ENCODE results near the gene CUX1.

The CUX1 gene

GRCh38 chr7:102255916-102256315 is 438.5 kb downstream of the CUX1 start:
- DNase-seq (ENCODE audit: low read depth in 2 of 2) = no peak
- no peak overlapping the region for H3K4me3 ChIP-seq (replicated peaks in 1 of 2; ENCODE audit: low read depth in 2 of 2, low read length in 2 of 2)
- TF ChIP-seq, protein P1, sequence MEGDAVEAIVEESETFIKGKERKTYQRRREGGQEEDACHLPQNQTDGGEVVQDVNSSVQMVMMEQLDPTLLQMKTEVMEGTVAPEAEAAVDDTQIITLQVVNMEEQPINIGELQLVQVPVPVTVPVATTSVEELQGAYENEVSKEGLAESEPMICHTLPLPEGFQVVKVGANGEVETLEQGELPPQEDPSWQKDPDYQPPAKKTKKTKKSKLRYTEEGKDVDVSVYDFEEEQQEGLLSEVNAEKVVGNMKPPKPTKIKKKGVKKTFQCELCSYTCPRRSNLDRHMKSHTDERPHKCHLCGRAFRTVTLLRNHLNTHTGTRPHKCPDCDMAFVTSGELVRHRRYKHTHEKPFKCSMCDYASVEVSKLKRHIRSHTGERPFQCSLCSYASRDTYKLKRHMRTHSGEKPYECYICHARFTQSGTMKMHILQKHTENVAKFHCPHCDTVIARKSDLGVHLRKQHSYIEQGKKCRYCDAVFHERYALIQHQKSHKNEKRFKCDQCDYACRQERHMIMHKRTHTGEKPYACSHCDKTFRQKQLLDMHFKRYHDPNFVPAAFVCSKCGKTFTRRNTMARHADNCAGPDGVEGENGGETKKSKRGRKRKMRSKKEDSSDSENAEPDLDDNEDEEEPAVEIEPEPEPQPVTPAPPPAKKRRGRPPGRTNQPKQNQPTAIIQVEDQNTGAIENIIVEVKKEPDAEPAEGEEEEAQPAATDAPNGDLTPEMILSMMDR (IDR thresholded peaks at IDR 0.05; ENCODE audit: low read depth, low read length) = no peak

- TF ChIP-seq, protein P1 (IDR thresholded peaks at IDR 0.05; ENCODE audit: low read depth, low read length) = no peak
- H3K4me3 ChIP-seq (replicated peaks in 1 of 2; ENCODE audit: low read depth in 2 of 2, low read length in 2 of 2) = no peak overlapping the region
Observed at GRCh38 chr7:102258073-102258748, 440.8 kb downstream of the CUX1 start.

GRCh38 chr7:102258749-102259107 is 441.3 kb downstream of the CUX1 start:
- H3K4me3 ChIP-seq (replicated peaks in 1 of 2; ENCODE audit: low read depth in 2 of 2, low read length in 2 of 2) = no peak overlapping the region
- DNase-seq (ENCODE audit: low read depth in 2 of 2) = no peak
- TF ChIP-seq, protein P1 (IDR thresholded peaks at IDR 0.05; ENCODE audit: low read depth, low read length) = no peak

More at GRCh38 chr7:102258073-102258748, 440.8 kb downstream of the CUX1 start:
- no peak for DNase-seq (ENCODE audit: low read depth in 2 of 2)

- H3K4me3 ChIP-seq (replicated peaks in 1 of 2; ENCODE audit: low read depth in 2 of 2, low read length in 2 of 2) = no peak overlapping the region
- DNase-seq (ENCODE audit: low read depth in 2 of 2) = peak; percentile 22 to 73
- TF ChIP-seq, protein P1 (IDR thresholded peaks at IDR 0.05; ENCODE audit: low read depth, low read length) = no peak
Observed at GRCh38 chr7:102260856-102261255, 443.4 kb downstream of the CUX1 start.

DNA sequence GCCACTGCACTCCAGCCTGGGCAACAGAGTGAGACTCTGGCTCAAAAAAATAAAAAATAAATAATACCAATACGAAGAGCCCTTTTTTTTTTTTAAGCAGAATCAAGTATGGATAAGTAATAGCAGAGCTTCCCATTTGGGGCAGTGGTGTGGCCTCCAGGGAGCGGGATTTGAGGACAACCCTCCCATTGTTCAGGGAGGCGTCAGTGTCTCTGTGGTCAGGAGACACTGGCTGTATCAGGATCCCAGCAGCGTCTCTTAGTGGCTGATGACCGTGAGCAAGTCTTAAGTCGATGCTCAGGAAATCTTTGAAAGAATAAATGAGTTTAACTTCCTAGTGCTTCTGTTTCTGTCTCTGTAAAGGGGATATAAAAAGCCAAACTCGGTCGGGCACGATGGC is 444.0 kb downstream of the CUX1 start:
- DNase-seq (ENCODE audit: low read depth in 2 of 2) = no peak
- TF ChIP-seq, protein P1 (IDR thresholded peaks at IDR 0.05; ENCODE audit: low read depth, low read length) = no peak
- no peak overlapping the region for H3K4me3 ChIP-seq (replicated peaks in 1 of 2; ENCODE audit: low read depth in 2 of 2, low read length in 2 of 2)

GRCh38 chr7:102262546-102262945 is 445.1 kb downstream of the CUX1 start:
- H3K4me3 ChIP-seq (replicated peaks in 1 of 2; ENCODE audit: low read depth in 2 of 2, low read length in 2 of 2) = no peak overlapping the region
- DNase-seq (ENCODE audit: low read depth in 2 of 2) = no peak
- TF ChIP-seq, protein P1 (IDR thresholded peaks at IDR 0.05; ENCODE audit: low read depth, low read length) = no peak

Measured in cardiac fibroblast (primary cell).